HG02938 (cell line): ENCODE measurements around the gene PPP2R5C.
"Not testable (repeated sequence)": the region's sequence is repeated elsewhere in the genome, so short reads cannot be mapped to it uniquely, and the experiment has no call there.

Source experiments
- ATAC-seq: cut with Tn5 transposase; IDR thresholded peaks from one replicate; pipeline ENCODE4 v1.9.1; 2021; ENCODE audit warnings: mild to moderate bottlenecking, moderate library complexity; ENCODE audit not compliant: unreplicated experiment

PPP2R5C gene

DNA sequence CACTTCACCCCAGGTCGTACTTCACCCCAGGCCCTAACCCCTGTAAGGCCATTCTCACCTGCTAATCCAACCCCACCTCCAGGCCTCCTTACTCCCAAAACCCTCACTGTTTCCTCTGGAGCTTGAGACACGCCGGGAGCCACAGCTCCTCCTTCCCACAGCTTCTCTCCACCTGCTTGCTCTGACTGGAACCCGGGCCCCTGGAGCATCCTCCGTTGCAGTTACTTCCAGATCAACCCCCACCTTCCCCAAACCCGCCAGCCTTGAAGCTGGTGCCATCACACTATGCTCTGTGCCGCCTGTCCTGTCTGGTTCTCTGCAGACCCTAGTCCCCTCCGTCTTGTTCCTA is 34.6 kb upstream of the PPP2R5C start:
- ATAC-seq: no peak

DNA sequence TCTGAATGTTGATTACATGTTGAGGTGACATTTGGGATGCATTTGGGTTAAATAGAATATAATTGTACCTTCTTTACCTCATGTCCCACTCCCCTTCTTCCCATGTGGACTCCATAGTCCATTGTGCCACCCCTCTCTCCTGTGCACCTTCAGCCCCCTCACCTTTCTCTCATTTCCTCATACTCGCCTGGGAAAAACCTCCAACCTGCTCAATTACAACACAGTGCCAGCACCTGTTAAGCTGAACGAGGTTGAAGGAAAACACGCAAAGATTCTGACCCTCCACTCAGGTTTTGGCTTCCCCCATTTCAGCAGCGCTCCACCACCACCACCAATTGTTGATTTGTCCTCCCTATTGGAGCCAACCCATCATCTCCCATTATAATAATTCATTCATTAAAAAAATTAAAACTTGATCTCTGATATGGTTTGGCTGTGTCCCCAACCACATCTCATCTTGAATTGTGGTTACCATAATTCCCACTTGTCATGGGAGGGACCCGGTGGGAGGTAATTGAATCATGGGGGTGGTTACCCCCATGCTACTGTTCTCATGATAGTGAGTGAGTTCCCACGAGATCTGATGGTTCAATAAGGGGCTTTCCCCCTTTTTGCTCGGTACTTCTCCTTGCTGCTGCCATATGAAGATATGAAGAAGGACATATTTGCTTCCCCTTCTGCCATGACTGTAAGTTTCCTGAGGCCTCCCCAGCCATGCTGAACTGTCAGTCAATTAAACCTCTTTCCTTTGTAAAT is 33.7 kb upstream of the PPP2R5C start:
- no peak for ATAC-seq

DNA sequence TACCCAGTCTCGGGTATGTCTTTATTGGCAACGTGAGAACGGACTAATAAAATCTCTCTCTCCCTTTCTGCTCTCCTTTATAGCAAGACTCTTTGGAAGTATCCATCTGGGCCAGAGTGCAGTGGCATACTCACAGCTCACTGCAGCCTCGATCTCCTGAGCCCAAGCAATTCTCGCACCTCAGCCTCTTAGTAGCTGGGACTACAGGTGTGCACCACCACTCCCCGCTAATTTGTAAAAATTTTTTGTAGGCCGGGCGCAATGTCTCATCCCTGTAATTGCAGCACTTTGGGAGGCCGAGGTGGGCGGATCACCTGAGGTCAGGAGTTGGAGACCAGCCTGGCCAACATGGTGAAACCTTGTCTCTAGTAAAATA is 33.2 kb upstream of the PPP2R5C start:
- no peak for ATAC-seq

DNA sequence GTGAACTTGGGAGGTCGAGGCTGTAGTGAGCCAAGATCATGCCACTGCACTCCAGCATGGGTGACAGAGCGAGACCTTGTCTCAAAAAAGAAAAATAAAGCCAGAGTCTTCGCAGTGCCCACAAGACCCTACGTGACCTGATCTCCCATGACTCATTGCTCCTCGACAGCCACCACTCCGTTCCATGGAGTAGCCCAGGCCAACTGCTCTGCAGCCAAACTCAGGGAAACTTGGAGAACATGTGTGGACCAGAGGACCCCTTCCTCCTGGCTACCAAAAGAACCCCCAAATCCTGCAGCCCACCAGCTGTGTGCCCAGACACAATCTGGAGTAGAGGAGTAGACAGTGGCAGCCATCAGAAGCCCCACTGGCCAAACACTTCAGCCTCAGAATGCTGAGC is 32.1 kb upstream of the PPP2R5C start:
- ATAC-seq: no peak

DNA sequence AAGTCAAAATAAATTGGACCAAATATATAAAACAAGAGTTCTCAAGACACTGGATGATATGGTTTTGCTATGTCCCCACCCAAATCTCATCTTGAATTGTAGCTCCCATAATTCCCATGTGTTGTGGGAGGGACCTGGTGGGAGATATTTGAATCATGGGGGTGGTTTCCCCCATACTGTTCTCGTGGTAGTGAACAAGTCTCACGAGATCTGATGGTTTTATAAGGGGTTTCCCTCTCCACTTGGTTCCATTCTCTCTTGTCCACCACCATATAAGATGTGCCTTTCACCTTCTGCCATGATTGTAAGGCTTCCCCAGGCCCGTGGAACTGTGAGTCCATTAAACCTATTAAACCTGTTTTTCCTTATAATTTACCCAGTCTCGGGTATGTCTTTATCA is 31.4 kb upstream of the PPP2R5C start:
- not testable (repeated sequence) for ATAC-seq

DNA sequence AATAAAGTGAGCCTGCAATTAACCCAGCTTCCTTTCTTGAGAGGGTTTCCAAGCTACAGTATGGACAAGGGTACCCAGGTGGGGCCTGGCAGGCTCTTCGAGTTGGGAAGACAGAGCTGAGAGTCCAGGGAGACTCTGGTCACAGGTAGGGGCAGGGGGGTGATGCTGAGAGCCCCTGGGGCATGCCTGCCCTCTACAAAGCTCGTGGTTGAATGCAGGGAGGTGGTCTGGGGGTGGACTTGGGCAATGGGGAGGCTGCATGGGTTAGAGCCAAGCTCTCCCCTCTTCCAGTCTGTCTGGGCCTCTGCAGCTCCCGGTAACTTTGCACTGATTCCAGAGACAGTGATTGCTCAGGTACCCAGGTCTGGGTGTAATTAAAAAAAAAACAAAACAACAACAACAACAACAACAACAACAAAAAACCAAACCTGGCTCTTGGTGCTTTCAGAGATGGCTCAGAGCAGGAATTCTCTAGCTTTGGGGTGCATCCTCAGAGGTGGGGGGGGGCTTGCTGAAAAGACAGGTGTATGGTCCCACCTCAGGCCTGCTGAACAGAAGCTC is 30.8 kb upstream of the PPP2R5C start:
- no peak for ATAC-seq

DNA sequence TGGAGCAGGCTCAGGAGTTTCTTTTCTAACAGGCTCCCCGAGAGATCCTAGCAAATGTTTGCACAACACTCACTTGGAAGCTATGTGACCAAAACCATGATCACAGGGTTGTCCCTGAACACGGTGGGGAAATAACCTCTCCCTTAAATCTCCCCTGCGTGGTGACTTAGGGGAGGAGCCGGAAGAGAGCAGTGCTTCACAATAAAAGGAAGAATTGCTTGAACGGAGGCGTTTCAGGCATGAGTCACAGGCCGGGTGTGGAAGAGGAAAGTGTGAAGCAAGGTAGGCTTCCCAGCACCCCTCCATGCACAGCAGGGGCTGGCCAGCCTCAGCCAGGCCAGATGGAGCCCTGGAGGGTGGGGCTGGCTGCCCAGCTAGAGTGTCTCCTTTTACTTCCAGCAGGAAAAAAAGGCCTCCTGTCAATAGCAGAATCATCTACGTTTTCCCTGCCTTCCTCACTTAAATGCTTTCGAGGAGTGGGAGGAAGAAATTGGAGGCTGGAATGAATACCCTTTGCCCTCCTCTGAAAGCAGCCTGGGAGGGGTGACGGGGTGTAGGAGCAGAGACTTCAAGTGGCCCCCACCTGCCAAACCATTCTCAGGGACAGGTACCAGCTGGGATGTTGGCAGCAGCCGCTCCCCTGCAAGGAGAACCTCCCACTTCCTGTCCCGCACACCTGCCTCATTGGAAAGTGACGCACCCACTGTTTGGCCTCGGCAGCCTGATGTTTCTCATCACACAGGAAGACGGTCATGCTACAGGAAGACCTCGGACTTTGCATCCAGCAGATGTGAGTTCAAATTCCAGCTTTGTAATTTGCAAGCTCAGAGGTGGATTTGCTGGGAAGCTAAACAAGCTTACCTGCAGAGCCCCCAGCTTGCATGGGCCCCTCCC is 30.1 kb upstream of the PPP2R5C start:
- peak; percentile 75 for ATAC-seq

DNA sequence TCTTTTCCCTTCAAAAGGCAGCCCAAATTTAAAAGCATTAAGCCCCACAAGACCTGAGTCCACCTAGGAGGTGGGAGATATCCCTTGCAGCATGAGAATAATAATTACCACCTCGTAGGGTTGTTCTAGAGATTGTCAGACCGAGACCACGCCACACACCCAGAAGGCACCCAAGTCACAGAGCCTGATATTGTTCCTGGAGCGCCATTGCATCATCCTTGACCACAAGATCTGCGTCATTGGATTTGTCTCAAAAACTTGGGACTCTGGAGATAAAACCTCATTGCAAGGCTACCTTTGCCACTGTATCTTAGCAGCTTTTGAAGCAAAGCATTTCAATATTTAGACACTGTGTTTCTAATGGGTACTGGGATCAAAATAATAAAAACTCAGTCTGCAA is 29.4 kb upstream of the PPP2R5C start:
- no peak for ATAC-seq

DNA sequence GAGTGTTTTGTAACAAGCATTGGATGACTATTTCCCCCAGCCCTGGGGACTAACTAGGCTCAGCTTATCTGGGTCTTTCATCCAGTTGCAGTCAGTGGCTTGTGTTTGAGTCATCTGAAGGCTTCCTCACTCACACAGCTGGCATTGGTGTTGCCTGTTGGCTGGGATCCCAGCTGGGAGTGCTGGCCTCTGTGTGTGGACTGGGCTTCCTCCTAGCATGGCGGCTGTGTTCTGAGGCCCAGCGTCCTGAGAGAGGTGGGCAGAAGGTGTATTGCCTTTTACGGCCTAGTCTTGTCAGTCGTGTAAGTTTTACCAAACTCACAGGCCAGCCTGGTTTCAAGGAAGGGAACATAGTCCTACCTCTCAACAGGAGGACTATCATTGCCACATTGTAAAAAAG is 28.3 kb upstream of the PPP2R5C start:
- no peak for ATAC-seq

DNA sequence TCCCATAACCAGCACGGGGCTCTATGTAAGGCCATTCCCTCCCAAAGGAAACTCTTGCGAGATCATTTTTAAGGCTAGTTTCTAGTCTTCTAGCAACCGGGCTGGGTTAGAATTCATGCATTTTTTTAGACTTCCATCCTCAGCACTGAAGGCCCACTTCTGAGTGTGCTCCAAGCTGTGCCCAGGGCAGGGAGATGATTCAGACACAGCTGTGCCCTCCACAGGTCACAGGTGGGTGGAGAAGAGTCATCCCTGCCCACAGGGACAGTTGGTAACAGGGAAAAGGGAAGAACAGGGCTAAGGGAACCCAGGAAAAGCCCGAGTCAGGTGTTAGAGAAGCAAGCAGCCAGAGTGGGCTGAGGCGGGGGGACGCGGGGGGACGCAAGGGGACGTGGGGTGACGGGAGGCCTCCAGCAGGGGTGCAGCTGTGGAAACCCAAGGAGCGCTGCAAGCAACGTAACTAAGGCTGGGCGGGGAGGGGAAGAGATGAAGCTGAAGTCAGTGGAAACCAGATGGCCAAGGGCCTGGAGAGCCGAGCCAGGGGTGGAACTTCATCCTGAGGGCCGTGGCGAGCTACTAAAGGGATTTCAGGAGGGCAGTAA is 27.2 kb upstream of the PPP2R5C start:
- no peak for ATAC-seq

DNA sequence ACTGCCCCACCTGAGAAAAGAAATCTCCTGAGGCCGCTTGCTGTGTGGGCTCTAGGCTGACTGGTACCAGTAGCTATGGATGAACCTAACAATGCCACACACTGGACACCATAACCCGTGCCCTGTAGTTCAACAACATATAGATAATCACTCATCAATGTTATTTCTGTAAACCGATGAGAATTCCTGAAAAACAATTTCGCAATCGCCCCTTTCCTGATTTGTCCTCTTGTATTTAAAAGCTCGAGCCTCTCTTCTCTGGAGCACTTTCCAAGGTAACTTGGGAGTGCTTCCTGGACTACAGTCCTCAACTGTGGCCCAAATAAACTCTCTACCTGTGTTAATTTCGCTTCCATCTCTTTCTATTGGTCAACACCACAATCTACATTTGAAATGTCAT is 26.1 kb upstream of the PPP2R5C start:
- no peak for ATAC-seq

DNA sequence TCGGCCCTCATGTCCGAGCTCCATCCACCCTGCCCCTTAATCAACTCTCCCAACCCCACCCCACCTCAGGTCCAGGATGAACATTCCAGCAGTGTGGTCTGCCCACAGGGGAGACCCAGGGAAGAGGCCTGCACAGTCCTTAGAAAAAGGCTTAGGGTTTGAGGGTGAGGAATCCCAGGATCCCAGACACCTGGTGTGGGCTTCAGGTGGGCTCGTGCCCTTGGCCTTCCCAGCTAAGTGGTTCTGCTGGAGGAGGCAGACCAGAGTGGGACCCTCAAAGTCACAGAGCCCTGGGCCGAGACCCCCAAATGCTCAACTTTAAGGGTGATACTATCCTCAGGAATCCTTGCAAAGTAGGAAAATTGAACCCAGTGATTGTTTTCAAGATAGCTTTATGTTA is 25.4 kb upstream of the PPP2R5C start:
- ATAC-seq: no peak

DNA sequence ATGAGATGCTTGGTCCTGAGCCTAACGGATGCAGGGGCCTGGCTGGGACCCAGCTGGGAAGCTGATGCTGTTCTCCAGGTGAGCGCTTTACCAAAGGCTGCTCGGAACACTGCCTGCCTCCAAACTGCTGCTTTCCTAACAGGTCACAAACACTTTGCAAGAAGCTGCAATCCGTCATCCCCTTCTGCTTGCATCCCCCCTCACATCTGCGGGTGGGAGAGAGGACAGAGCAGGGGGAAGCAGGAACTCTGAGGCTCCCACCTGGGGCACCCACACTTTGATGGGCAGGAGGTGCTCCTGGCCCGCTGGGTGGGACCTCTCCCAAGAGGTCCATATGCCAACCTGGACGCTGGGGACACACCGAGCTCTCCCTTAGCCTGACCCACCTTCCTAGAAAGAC is 24.9 kb upstream of the PPP2R5C start:
- ATAC-seq: no peak

DNA sequence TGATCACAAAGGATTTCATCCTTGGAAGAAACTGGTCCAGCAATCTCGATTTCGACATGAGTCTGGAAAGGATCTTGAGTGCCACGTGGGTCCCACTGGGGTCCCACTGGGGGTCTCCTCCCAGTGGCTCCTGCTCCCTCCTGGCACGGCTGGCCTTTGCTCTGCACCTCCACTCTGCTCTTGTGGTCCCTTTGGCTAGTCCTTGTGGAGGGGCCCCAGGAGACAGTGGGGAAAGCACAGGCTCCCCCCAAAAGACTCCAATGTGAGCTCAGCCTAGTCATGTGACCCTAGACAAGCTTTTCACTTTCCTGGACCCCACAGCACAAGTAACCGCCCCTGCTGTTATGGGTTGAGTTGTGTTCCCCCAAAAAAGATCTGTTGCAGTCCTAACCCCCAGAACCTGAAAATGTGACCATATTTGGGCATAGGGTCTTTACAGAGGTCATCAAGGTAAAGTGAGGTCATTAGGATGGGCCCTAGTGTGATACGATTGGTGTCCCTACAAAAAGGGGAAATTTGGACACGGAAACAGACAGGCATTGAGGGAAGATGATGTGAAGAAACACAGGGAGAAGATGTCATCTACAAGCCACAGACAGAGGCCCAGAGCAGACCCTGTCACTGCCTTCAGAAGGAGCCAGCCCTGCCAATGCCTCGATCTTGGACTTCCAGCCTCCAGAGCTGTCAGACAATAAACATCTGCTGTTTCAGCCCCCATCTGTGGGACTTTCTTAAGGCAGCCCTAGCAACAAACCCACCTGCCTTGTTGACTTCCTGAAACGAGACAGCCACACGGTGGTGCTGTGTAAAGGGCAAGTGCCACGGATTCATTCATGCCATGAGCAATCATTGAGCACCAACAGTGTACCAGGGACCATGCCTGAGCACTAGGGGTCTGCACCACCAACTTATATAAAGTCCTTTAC is 23.8 kb upstream of the PPP2R5C start:
- no peak for ATAC-seq

DNA sequence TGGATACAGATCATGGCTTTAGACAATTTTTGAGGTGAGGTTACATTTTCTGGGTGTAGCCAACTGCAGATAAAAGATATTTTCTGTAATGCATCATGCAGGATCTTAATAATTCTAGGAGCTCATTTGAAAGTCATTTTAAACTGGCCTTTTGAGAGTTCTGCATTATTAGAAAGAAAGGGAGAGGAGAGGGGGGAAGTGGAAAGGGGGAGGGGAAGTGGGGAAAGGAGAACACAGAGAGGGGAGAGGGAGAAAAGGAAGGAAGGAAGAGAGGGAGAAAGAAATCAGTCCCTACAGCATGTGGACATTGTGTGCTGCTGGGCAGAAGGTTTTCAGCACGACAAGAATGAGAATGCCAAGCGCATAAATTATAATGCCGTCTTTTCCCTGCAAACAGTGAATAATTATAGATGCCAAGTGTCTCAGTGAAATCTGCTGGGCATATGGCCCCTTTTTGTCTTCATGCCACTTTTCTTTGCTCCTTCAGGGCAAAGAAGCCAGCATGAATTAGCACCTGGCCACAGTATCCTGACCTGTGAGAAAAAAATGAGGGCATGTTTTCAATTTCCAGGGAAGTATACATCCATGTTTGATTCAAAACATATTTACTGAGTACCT is 22.7 kb upstream of the PPP2R5C start:
- no peak for ATAC-seq

DNA sequence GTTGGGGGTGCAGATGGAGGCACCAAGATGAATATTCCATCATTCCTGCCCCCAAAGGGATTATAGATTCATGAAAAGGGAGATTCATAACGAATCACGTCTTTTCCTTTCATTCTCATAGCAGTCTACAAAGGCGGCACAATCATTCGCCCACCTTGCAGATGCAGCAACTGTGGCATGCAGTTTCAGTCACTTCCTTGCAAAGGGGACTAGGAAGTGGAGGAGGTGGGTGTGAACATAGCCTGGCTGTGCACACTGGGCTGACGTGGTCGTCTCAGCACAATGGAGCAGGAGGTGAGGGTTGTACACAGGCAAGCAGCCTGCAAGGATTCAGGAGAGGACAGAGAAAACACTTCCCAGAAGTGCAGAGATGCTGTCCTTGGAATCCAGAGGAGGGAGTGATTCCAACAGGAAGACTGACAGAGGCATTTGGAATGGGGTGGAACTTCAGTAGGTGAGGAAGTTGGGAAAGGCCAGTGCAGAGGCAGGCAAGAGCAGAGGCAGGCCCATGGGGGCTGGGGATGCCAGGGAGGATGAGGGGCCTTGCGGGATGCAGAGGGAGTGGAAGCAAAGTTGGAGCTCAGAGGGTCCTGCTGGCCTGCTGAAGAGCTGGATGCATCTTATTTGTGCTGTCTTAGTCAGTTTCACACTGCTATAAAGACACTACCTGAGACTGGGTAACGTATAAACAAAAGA is 21.9 kb upstream of the PPP2R5C start:
- no peak for ATAC-seq

DNA sequence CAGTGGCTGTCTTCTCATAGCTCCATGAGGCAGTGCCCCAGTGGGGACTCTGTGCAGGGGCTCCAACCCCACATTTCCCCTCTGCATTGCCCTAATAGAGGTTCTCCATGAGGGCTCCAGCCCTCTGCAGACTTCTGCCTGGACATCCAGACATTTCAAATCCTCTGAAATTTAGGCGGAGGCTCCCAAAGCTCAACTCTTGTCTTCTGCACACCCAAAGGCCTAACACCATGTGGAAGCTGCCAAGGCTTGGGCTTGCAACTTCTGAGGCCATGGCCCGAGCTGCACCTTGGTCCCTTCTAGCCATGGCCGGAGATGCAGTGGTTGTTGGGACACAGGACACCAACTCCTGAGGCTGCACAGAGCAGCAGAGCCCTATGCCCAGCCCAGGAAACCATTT is 20.5 kb upstream of the PPP2R5C start:
- no peak for ATAC-seq

DNA sequence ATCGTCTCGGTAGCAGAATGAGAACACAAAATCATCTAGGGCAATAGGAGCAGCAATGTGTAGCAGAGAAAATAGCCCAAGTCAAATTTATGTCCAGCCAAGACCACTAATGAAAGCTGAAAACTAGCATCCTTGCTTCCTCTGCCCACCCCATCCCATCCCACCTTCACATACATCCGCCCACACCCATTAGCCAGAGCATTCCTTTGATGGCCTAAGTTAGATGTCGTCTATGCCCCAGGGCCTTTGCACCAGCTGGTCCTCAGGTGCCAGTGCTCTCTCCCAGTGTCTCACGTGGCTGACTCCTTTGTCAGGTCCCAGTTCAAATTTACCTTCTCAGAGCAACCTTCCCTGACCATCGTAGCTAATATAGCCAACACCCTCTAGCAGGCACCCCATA is 17.8 kb upstream of the PPP2R5C start:
- no peak for ATAC-seq

DNA sequence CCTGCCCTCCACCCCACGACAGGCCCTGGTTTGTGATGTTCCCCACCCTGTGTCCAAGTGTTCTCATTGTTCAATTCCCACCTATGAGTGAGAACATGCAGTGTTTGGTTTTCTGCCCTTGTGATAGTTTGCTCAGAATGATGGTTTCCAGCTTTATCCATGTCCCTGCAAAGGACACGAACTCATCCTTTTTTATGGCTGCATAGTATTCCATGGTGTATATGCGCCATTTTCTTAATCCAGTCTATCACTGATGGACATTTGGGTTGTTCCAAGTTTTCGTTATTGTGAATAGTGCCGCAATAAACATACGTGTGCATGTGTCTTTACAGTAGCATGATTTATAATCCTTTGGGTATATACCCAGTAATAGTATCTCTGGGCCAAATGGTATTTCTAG is 17.1 kb upstream of the PPP2R5C start:
- not testable (repeated sequence) for ATAC-seq

DNA sequence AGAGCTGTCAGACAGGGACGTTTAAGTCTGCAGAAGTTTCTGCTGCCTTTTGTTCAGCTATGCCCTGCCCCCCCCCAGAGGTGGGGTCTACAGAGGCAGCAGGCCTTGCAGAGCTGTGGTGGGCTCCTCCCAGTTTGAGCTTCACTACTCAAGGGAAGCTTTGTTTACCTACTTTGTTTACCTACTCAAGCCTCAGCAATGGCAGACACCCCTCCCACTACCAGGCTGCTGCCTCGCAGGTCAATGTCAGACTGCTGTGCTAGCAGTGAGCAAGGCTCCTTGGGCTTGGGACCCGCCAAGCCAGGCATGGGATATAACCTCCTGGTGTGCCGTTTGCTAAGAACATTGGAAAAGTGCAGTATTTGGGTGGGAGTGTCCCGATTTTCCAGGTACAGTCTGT is 11.8 kb upstream of the PPP2R5C start:
- ATAC-seq: not testable (repeated sequence)
